ENCODE data around the gene ACY1. TPM values are rescaled to one million over a fixed set of nuclear protein-coding genes. Genes with fewer than 3 reads are reported as not detected.

The ACY1 gene
- polyA plus RNA-seq, 1 of the 3 experiments (the other 2 are of a cell fraction) = 93.0 TPM

- 65% methylated on average over 3 of the region's 3 CpGs for WGBS (ENCODE audit: low lambda C conversion rate)
- TF ChIP-seq, protein P1, sequence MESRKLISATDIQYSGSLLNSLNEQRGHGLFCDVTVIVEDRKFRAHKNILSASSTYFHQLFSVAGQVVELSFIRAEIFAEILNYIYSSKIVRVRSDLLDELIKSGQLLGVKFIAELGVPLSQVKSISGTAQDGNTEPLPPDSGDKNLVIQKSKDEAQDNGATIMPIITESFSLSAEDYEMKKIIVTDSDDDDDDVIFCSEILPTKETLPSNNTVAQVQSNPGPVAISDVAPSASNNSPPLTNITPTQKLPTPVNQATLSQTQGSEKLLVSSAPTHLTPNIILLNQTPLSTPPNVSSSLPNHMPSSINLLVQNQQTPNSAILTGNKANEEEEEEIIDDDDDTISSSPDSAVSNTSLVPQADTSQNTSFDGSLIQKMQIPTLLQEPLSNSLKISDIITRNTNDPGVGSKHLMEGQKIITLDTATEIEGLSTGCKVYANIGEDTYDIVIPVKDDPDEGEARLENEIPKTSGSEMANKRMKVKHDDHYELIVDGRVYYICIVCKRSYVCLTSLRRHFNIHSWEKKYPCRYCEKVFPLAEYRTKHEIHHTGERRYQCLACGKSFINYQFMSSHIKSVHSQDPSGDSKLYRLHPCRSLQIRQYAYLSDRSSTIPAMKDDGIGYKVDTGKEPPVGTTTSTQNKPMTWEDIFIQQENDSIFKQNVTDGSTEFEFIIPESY (IDR thresholded peaks at IDR 0.05; ENCODE audit: borderline replicate concordance, low read depth) = no peak
- TF ChIP-seq TEAD4 (IDR thresholded peaks at IDR 0.05; ENCODE audit: borderline replicate concordance, insufficient read depth) = no peak
- no peak for TF ChIP-seq CHD2 (IDR thresholded peaks at IDR 0.05; ENCODE audit: low read length, partially characterized antibody)
- 0 out of 2 replicates have a peak, but pooled peaks have one; percentile 27 for TF ChIP-seq POLR2AphosphoS5 (IDR thresholded peaks at IDR 0.05; ENCODE audit: low read depth, low read length)
- TF ChIP-seq, protein P2, sequence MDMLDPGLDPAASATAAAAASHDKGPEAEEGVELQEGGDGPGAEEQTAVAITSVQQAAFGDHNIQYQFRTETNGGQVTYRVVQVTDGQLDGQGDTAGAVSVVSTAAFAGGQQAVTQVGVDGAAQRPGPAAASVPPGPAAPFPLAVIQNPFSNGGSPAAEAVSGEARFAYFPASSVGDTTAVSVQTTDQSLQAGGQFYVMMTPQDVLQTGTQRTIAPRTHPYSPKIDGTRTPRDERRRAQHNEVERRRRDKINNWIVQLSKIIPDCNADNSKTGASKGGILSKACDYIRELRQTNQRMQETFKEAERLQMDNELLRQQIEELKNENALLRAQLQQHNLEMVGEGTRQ (IDR thresholded peaks at IDR 0.05; ENCODE audit: borderline replicate concordance, low read depth, low read length) = no peak
- no peak for TF ChIP-seq MXI1 (IDR thresholded peaks at IDR 0.05; ENCODE audit: low read depth, low read length)
- TF ChIP-seq EZH2phosphoT487 (IDR thresholded peaks at IDR 0.05; ENCODE audit: borderline replicate concordance, low read depth) = no peak
- no peak for TF ChIP-seq RAD21 (IDR thresholded peaks at IDR 0.05; ENCODE audit: low read length)
- TF ChIP-seq FOXM1 (IDR thresholded peaks at IDR 0.05; ENCODE audit: low read depth) = no peak
- TF ChIP-seq USF1 (IDR thresholded peaks at IDR 0.05; ENCODE audit: borderline replicate concordance, low read depth) = no peak
- no peak for TF ChIP-seq RFX5 (IDR thresholded peaks at IDR 0.05; ENCODE audit: low read length)
- no peak for TF ChIP-seq PBX3 (IDR thresholded peaks at IDR 0.05)
- TF ChIP-seq NFIC (IDR thresholded peaks at IDR 0.05; ENCODE audit: borderline replicate concordance) = no peak
- 0 out of 2 replicates have a peak, but pooled peaks have one; percentile 20 for TF ChIP-seq TAF1 (IDR thresholded peaks at IDR 0.05; ENCODE audit: borderline replicate concordance, low read depth, low read length)
- peak; percentile 31; the same call in 1 of the 2 replicates for TF ChIP-seq ELF1 (IDR thresholded peaks at IDR 0.05)
- TF ChIP-seq SIN3A (IDR thresholded peaks at IDR 0.05; ENCODE audit: borderline replicate concordance, low read depth, low read length) = no peak
- TF ChIP-seq NRF1 (IDR thresholded peaks at IDR 0.05; ENCODE audit: low read depth, low read length) = no peak
- no peak for TF ChIP-seq JUND (IDR thresholded peaks at IDR 0.05)
- TF ChIP-seq GATA2 (CRISPR knock-in tag; IDR thresholded peaks at IDR 0.05) = no peak
- TF ChIP-seq FOSL2 (IDR thresholded peaks at IDR 0.05; ENCODE audit: borderline replicate concordance, low read depth) = peak; percentile 41; the same call in 1 of the 2 replicates
- TF ChIP-seq RXRA (IDR thresholded peaks at IDR 0.05; ENCODE audit: borderline replicate concordance, low read depth) = no peak
- TF ChIP-seq TCF12 (IDR thresholded peaks at IDR 0.05) = peak; percentile 29; the same call in 1 of the 2 replicates
- TF ChIP-seq, protein P3, sequence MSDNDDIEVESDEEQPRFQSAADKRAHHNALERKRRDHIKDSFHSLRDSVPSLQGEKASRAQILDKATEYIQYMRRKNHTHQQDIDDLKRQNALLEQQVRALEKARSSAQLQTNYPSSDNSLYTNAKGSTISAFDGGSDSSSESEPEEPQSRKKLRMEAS (IDR thresholded peaks at IDR 0.05; ENCODE audit: low read depth) = 0 out of 2 replicates have a peak, but pooled peaks have one; percentile 12
- TF ChIP-seq MEF2A (IDR thresholded peaks at IDR 0.05; ENCODE audit: borderline replicate concordance, low read depth) = no peak
- TF ChIP-seq GABPA (IDR thresholded peaks at IDR 0.05; ENCODE audit: low read depth) = peak; percentile 52; the same call in 1 of the 2 replicates
- no peak for TF ChIP-seq FOXJ3 (CRISPR knock-in tag; IDR thresholded peaks at IDR 0.05)
- TF ChIP-seq, protein P4, sequence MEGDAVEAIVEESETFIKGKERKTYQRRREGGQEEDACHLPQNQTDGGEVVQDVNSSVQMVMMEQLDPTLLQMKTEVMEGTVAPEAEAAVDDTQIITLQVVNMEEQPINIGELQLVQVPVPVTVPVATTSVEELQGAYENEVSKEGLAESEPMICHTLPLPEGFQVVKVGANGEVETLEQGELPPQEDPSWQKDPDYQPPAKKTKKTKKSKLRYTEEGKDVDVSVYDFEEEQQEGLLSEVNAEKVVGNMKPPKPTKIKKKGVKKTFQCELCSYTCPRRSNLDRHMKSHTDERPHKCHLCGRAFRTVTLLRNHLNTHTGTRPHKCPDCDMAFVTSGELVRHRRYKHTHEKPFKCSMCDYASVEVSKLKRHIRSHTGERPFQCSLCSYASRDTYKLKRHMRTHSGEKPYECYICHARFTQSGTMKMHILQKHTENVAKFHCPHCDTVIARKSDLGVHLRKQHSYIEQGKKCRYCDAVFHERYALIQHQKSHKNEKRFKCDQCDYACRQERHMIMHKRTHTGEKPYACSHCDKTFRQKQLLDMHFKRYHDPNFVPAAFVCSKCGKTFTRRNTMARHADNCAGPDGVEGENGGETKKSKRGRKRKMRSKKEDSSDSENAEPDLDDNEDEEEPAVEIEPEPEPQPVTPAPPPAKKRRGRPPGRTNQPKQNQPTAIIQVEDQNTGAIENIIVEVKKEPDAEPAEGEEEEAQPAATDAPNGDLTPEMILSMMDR (IDR thresholded peaks at IDR 0.05) = no peak
- TF ChIP-seq SMC3 (IDR thresholded peaks at IDR 0.05; ENCODE audit: low read depth, low read length) = no peak
- no peak for TF ChIP-seq YY1 (IDR thresholded peaks at IDR 0.05; ENCODE audit: low read depth)
These were observed 29.9 kb upstream of the ACY1 start for GRCh38 chr3:51953445-51953844.

More at GRCh38 chr3:51953445-51953844, 29.9 kb upstream of the ACY1 start:
- ChIA-PET POLR2A (interaction anchor here (1.2 to 1.3 kb wide), 3 partner anchors 10 to 21 kb away, joined by 3 to 4 read pairs (median 3); partner anchors contain the start of gene ABHD14B), CTCF (interaction anchor here (0.7 to 6.2 kb wide), 4 partner anchors 11 to 141 kb away, joined by 3 to 44 read pairs (median 16); partner anchors contain the start of genes ABHD14A, ABHD14B, ACY1 and PARP3)
- H3F3A ChIP-seq (replicated peaks; ENCODE audit: insufficient read depth) = peaks cover 15% of the 10 kb centered on the region
- H3K9ac ChIP-seq = no peak overlapping the region
- no peaks in the 10 kb centered on the region for H3K79me2 ChIP-seq (ENCODE audit: insufficient read depth)
- H3K9me3 ChIP-seq = no peaks in the 10 kb centered on the region
- H4K20me1 ChIP-seq (ENCODE audit: insufficient read depth) = no peaks in the 10 kb centered on the region
- H3K4me2 ChIP-seq = no peak overlapping the region
- no peaks in the 10 kb centered on the region for H3K27me3 ChIP-seq (ENCODE audit: insufficient read depth)
- H3K36me3 ChIP-seq (replicated peaks in 1 of 2; ENCODE audit: control insufficient read depth in 1 of 2, insufficient read depth in 2 of 2, low read length in 1 of 2) = peaks cover 8 to 13% of the 10 kb centered on the region in 2 experiments
- DNase-seq = no peak
- no peak overlapping the region for H2AFZ ChIP-seq (ENCODE audit: low read depth)
- no peak overlapping the region for H3K4me3 ChIP-seq (ENCODE audit: low read depth in 2 of 2, low read length in 1 of 2)
- H3K9me2 ChIP-seq = no peaks in the 10 kb centered on the region
- peak overlapping the region in 1 of 2 experiments; percentile 43; a peak in 2 of 4 replicates for H3K27ac ChIP-seq (ENCODE audit: low read depth in 2 of 2, low read length in 1 of 2)
- peaks cover 4 to 12% of the 10 kb centered on the region in 2 experiments; a peak in 2 of 4 replicates for H3K4me1 ChIP-seq (ENCODE audit: control insufficient read depth in 1 of 2, insufficient read depth in 2 of 2, low read depth in 1 of 2, low read length in 1 of 2)
